H1 (cell line): Measurements from ENCODE around the gene SULT6B1. TPM values are rescaled to one million over a fixed set of nuclear protein-coding genes. Genes with fewer than 3 reads are reported as not detected.
A peak's percentile ranks its signal among the peaks of the same experiment; 100 is the strongest.
"Not testable (repeated sequence)": the region's sequence is repeated elsewhere in the genome, so short reads cannot be mapped to it uniquely, and the experiment has no call there.

Source experiments
- CTCF ChIA-PET: fragments of 300-600 bp; sonication (Branson Sonifier 250); formaldehyde crosslinking; loops from one replicate; lab custom pipeline; 2021; ENCODE audit not compliant: partially characterized antibody; lab: Charles Lee
- POLR2A ChIA-PET: fragments of 300-600 bp; sonication (Branson Sonifier 250); formaldehyde crosslinking; loops from one replicate; lab custom pipeline; 2021; ENCODE audit warnings: inconsistent platforms; ENCODE audit not compliant: partially characterized antibody; lab: Charles Lee
- DNase-seq, 2 experiments: peaks; one replicate each; pipeline versions ENCODE4 v3.0.0 to v3.0.0-alpha.2; 2010 to 2022; ENCODE audit warnings: low spot score in 2 of 2, low read depth in 1 of 2, mixed read lengths in 1 of 2
- FAIRE-seq: peaks from 2 replicates; lab custom pipeline; 2011; peaks lifted over from hg19 to GRCh38; lab: Jason Lieb, UNC
- H2AFZ ChIP-seq: 2 replicates; pipeline ENCODE4 v1.8.1; 2012; ENCODE audit warnings: low read length, inconsistent platforms
- H2AK5ac ChIP-seq: 2 replicates; pipeline ENCODE4 v1.6.1; 2013; ENCODE audit warnings: low read depth, low read length
- H2BK120ac ChIP-seq: replicated peaks from 2 replicates; pipeline ENCODE3; 2013; ENCODE audit warnings: low read depth, low read length, inconsistent platforms
- H2BK12ac ChIP-seq: 2 replicates; pipeline ENCODE4 v1.6.1; 2013; ENCODE audit warnings: low read depth, low read length
- H2BK15ac ChIP-seq: 2 replicates; pipeline ENCODE4 v1.6.1; 2013; ENCODE audit warnings: low read length
- H2BK20ac ChIP-seq: 2 replicates; pipeline ENCODE4 v1.6.1; 2013; ENCODE audit warnings: low read length
- H2BK5ac ChIP-seq: 2 replicates; pipeline ENCODE4 v1.6.1; 2013; ENCODE audit warnings: low read depth, low read length
- H3K14ac ChIP-seq: 2 replicates; pipeline ENCODE4 v1.6.1; 2013; ENCODE audit warnings: inconsistent platforms; ENCODE audit not compliant: insufficient read length
- H3K18ac ChIP-seq: 2 replicates; pipeline ENCODE4 v1.6.1; 2013; ENCODE audit warnings: low read length; ENCODE audit errors: extremely low read depth
- H3K23ac ChIP-seq: 2 replicates; pipeline ENCODE4 v1.6.1; 2013; ENCODE audit warnings: inconsistent platforms; ENCODE audit not compliant: insufficient read length
- H3K23me2 ChIP-seq: 2 replicates; pipeline ENCODE4 v1.6.1; 2013; ENCODE audit warnings: low read depth, low read length
- H3K27ac ChIP-seq: 2 replicates; pipeline ENCODE4 v1.6.1; 2011; ENCODE audit warnings: low read depth, low read length, inconsistent platforms
- H3K27me3 ChIP-seq, 4 experiments: replicated peaks in 1 of 4; 1 replicate in 1 of 4; 2 replicates in 3 of 4; pipeline versions ENCODE4 v1.6.1 to v1.8.1; 2011 to 2013; ENCODE audit warnings: low read length in 3 of 4, mild to moderate bottlenecking in 3 of 4, inconsistent platforms in 2 of 4, mixed read lengths in 2 of 4, moderate library complexity in 1 of 4; ENCODE audit not compliant: control insufficient read depth in 3 of 4, insufficient read depth in 3 of 4; ENCODE audit errors: extremely low read depth in 1 of 4
- H3K36me3 ChIP-seq, 4 experiments: 2 replicates each; pipeline versions ENCODE4 v1.6.1 to v1.8.1; 2011 to 2013; ENCODE audit warnings: mild to moderate bottlenecking in 4 of 4, low read length in 3 of 4, moderate library complexity in 2 of 4, control low read depth in 1 of 4, inconsistent platforms in 1 of 4; ENCODE audit not compliant: insufficient read depth in 4 of 4, control insufficient read depth in 2 of 4
- H3K4ac ChIP-seq: replicated peaks from 2 replicates; pipeline ENCODE3; 2013; ENCODE audit warnings: low read length, low read depth, mixed read lengths, inconsistent platforms; ENCODE audit not compliant: insufficient read length
- H3K4me1 ChIP-seq, 4 experiments: replicated peaks in 1 of 4; 1 replicate in 1 of 4; 2 replicates in 3 of 4; pipeline versions ENCODE4 v1.6.1 to v1.8.1; 2011 to 2013; ENCODE audit warnings: low read length in 3 of 4, inconsistent platforms in 2 of 4, mixed read lengths in 1 of 4; ENCODE audit not compliant: insufficient read depth in 4 of 4, control insufficient read depth in 3 of 4
- H3K4me2 ChIP-seq, 2 experiments: 2 replicates each; pipeline versions ENCODE4 v1.6.1 to v1.8.1; 2011 to 2013; ENCODE audit warnings: low read depth in 2 of 2, low read length in 2 of 2, control low read depth in 1 of 2, inconsistent platforms in 1 of 2, mild to moderate bottlenecking in 1 of 2; ENCODE audit not compliant: insufficient read depth in 1 of 2
- H3K4me3 ChIP-seq, 4 experiments: fragments of 200-600, 300-600 bp in 1 of 4; sonication (generic), shearing (Covaris generic), sonication (Bioruptor Twin) in 1 of 4; 2 replicates each; pipeline versions ENCODE4 v1.5.1 to v1.8.1; 2011 to 2016; ENCODE audit warnings: low read length in 4 of 4, low read depth in 3 of 4, control low read depth in 2 of 4, inconsistent platforms in 2 of 4, mild to moderate bottlenecking in 2 of 4, mixed read lengths in 1 of 4, moderate library complexity in 1 of 4; ENCODE audit not compliant: insufficient read depth in 2 of 4; ENCODE audit errors: extremely low read depth in 1 of 4
- H3K56ac ChIP-seq: replicated peaks from 2 replicates; pipeline ENCODE3; 2013; ENCODE audit warnings: low read depth, mild to moderate bottlenecking, mixed read lengths, low read length, inconsistent platforms; ENCODE audit not compliant: insufficient read length
- H3K79me1 ChIP-seq: 2 replicates; pipeline ENCODE4 v1.6.1; 2013; ENCODE audit warnings: low read depth, low read length, control low read depth
- H3K79me2 ChIP-seq, 2 experiments: 2 replicates each; pipeline versions ENCODE4 v1.6.1 to v1.8.1; 2012 to 2013; ENCODE audit warnings: low read length in 2 of 2, mild to moderate bottlenecking in 2 of 2, inconsistent platforms in 1 of 2; ENCODE audit not compliant: insufficient read depth in 2 of 2, control insufficient read depth in 1 of 2
- H3K9ac ChIP-seq, 4 experiments: replicated peaks in 1 of 4; 1 replicate in 1 of 4; 2 replicates in 3 of 4; pipeline versions ENCODE4 v1.6.1 to v1.8.1; 2011 to 2013; ENCODE audit warnings: low read depth in 3 of 4, low read length in 3 of 4, control low read depth in 2 of 4, mild to moderate bottlenecking in 2 of 4, moderate library complexity in 2 of 4, inconsistent platforms in 1 of 4; ENCODE audit errors: extremely low read depth in 1 of 4
- H3K9me3 ChIP-seq, 2 experiments: 2 replicates each; pipeline versions ENCODE4 v1.6.1 to v1.8.1; 2012 to 2013; ENCODE audit warnings: mild to moderate bottlenecking in 2 of 2, moderate library complexity in 2 of 2, control low read depth in 1 of 2, inconsistent platforms in 1 of 2, low read depth in 1 of 2, low read length in 1 of 2, mixed read lengths in 1 of 2; ENCODE audit not compliant: insufficient read depth in 2 of 2
- H4K20me1 ChIP-seq, 2 experiments: replicated peaks in 1 of 2; 2 replicates each; pipeline versions ENCODE3 to v1.8.1; 2011 to 2013; ENCODE audit warnings: inconsistent platforms in 2 of 2, low read length in 2 of 2, mild to moderate bottlenecking in 1 of 2; ENCODE audit not compliant: insufficient read depth in 2 of 2, control insufficient read depth in 1 of 2
- H4K5ac ChIP-seq: 2 replicates; pipeline ENCODE4 v1.6.1; 2013; ENCODE audit warnings: low read length, low read depth, mixed read lengths, inconsistent platforms; ENCODE audit not compliant: insufficient read length
- H4K8ac ChIP-seq: 2 replicates; pipeline ENCODE4 v1.8.0; 2013; ENCODE audit warnings: mild to moderate bottlenecking, moderate library complexity, low read length, inconsistent platforms; ENCODE audit not compliant: insufficient read depth; ENCODE audit errors: extremely low read depth
- H4K91ac ChIP-seq: replicated peaks from 2 replicates; pipeline ENCODE3; 2013; ENCODE audit warnings: low read length, mixed read lengths, inconsistent platforms; ENCODE audit not compliant: insufficient read length
- WGBS, 2 experiments: shearing (Covaris generic) in 1 of 2; methylation state at CpG; one replicate each; pipeline versions ENCODE4 v1.1.6 to v1.1.7; 2013 to 2015; ENCODE audit warnings: low lambda C conversion rate in 2 of 2, mixed read lengths in 2 of 2, inconsistent platforms in 1 of 2, low coverage in 1 of 2, missing lambda C conversion rate in 1 of 2; ENCODE audit not compliant: insufficient replicate concordance in 2 of 2, insufficient coverage in 1 of 2, insufficient read length in 1 of 2; ENCODE audit errors: extremely low coverage in 1 of 2, missing lambda C conversion rate in 1 of 2; 5-methylcytosine and 5-hydroxymethylcytosine counted together
- polyA plus RNA-seq, 7 experiments: library from polyadenylated mRNA; depleted of rRNA in 3 of 7; stranded (reverse) in 5 of 7; unstranded in 2 of 7; fragments of >200 nt in 5 of 7; fragments of 200-250 nt in 2 of 7; gene quantifications; 1 replicate in 5 of 7; 2 replicates in 1 of 7; 4 replicates in 1 of 7; pipeline versions ENCODE4 v1.2.1 to v1.2.3, GENCODE V29; 2011 to 2013; ENCODE audit warnings: missing spikeins in 2 of 7, mixed read lengths in 2 of 7
- total RNA-seq: library from RNA; stranded (reverse); fragmentation: NEBNext Ultra II Directional; extraction: Animal tissue kit (Norgen Biotek cat#: 25700); gene quantifications from 2 replicates; pipeline ENCODE4 v1.2.1, GENCODE V29; 2021

The SULT6B1 gene
- total and polyA plus RNA-seq, 2 of the 8 experiments (the other 6 are each of a cell fraction or from before 2014, with no cell fraction given) = not detected

DNA sequence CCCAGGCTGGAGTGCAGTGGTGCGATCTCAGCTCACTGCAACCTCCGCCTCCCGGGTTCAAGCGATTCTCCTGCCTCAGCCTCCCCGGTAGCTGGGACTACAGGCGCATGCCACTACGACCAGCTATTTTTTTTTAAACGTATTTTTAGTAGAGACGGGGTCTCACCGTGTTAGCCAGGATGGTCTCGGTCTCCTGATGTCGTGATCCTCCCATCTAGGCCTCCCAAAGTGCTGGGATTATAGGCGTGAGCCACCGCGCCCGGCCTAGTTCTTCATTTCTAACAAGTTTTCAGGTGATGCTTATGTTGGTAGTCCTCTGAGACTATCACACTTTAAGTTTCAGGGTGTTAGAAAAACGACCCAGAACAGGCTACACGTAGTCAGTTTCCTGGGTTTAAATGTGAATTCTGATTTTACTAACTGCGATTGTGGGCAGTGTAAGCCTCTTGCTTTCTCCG is 7.4 kb upstream of the SULT6B1 start:
- not testable (repeated sequence) for DNase-seq, H2BK20ac ChIP-seq, H2BK15ac ChIP-seq, H4K20me1 ChIP-seq, H3K56ac ChIP-seq, H3K9ac ChIP-seq, H4K91ac ChIP-seq, H3K4ac ChIP-seq, H2AFZ ChIP-seq, H3K27me3 ChIP-seq, H3K18ac ChIP-seq, H2BK12ac ChIP-seq, H3K23me2 ChIP-seq, H4K5ac ChIP-seq, H3K79me1 ChIP-seq, H3K27ac ChIP-seq, H3K23ac ChIP-seq, H2BK120ac ChIP-seq, H2BK5ac ChIP-seq, H3K9me3 ChIP-seq, FAIRE-seq, H4K8ac ChIP-seq, H2AK5ac ChIP-seq, H3K14ac ChIP-seq
- Histone ChIP-seq H3K4me1 (peaks cover 5 to 29% (median 12%) of the 10 kb centered on the region in 4 experiments; a peak in 6 of 7 replicates), H3K4me2 (peak overlapping the region; percentile 48 to 76), H3K4me3 (peak overlapping the region in 3 of 4 experiments; percentile 65 to 87 (median 72); a peak in 4 of 8 replicates), H3K36me3 (peaks cover 0 to 12% (median 3%) of the 10 kb centered on the region in 4 experiments; a peak in 1 of 8 replicates), H3K79me2 (peaks cover 5 to 29% of the 10 kb centered on the region in 2 experiments; a peak in 3 of 4 replicates)
- WGBS, 2 experiments = 92% methylated on average over 20 of the region's 20 CpGs; no CpG with 5 or more reads in 1 of the 2 experiments
- ChIA-PET CTCF (interaction anchor here (0.6 to 8.8 kb wide), 2 partner anchors 28 to 861 kb away, joined by 3 to 48 read pairs; no protein-coding TSS in a partner anchor), POLR2A (interaction anchor here (1.4 to 1.6 kb wide), 3 partner anchors 9 to 16 kb away, joined by 3 to 7 read pairs (median 4); no protein-coding TSS in a partner anchor)
